Loucy (cell line): ENCODE data around the gene PLPPR3.

Experiments
- H2AFZ ChIP-seq: fragments of 200-600 bp; sonication (generic); 2 replicates; pipeline ENCODE4 v1.6.0; 2016; ENCODE audit warnings: antibody characterized with exemption, mild to moderate bottlenecking, low read length, moderate library complexity
- H3F3A ChIP-seq: fragments of 200-600 bp; 2 replicates; pipeline ENCODE4 v1.6.0; 2016; ENCODE audit warnings: antibody characterized with exemption, low read depth, mild to moderate bottlenecking
- H3K27me3 ChIP-seq: fragments of 200-600 bp; sonication (generic); 2 replicates; pipeline ENCODE4 v1.6.1; 2014; ENCODE audit warnings: low read length, mild to moderate bottlenecking; ENCODE audit not compliant: insufficient read depth, poor library complexity, severe bottlenecking
- H3K36me3 ChIP-seq: fragments of 200-600 bp; sonication (generic); 2 replicates; pipeline ENCODE4 v1.6.1; 2016; ENCODE audit warnings: low read length; ENCODE audit not compliant: insufficient read depth
- H3K4me1 ChIP-seq: fragments of 200-600 bp; sonication (generic); 2 replicates; pipeline ENCODE4 v1.5.1; 2014; ENCODE audit warnings: low read length, mild to moderate bottlenecking; ENCODE audit not compliant: insufficient read depth, poor library complexity, severe bottlenecking
- H3K4me2 ChIP-seq: fragments of 200-600 bp; sonication (generic); 2 replicates; pipeline ENCODE4 v1.6.0; 2014; ENCODE audit warnings: antibody characterized with exemption, low read length, low read depth, mild to moderate bottlenecking; ENCODE audit not compliant: poor library complexity, severe bottlenecking
- H3K4me3 ChIP-seq: fragments of 200-600 bp; sonication (generic); 2 replicates; pipeline ENCODE4 v1.5.1; 2014; ENCODE audit warnings: low read length, mild to moderate bottlenecking, mixed read lengths; ENCODE audit not compliant: poor library complexity, severe bottlenecking
- H3K79me2 ChIP-seq: fragments of 200-600 bp; sonication (generic); 2 replicates; pipeline ENCODE4 v1.6.1; 2014; ENCODE audit warnings: low read length; ENCODE audit not compliant: insufficient read depth
- H3K9ac ChIP-seq: fragments of 200-600 bp; sonication (generic); 2 replicates; pipeline ENCODE4 v1.6.0; 2014; ENCODE audit warnings: mild to moderate bottlenecking, low read depth, low read length, moderate library complexity; ENCODE audit not compliant: poor library complexity, severe bottlenecking
- H3K9me2 ChIP-seq: fragments of 200-600 bp; sonication (generic); replicated peaks from 2 replicates; pipeline ENCODE4 v1.6.1; 2016; ENCODE audit warnings: low read depth, low read length, mixed read lengths
- H3K9me3 ChIP-seq: fragments of 200-600 bp; sonication (generic); 2 replicates; pipeline ENCODE4 v1.6.1; 2014; ENCODE audit warnings: mild to moderate bottlenecking, antibody characterized with exemption, low read length, low read depth; ENCODE audit not compliant: insufficient read depth
- H4K20me1 ChIP-seq: fragments of 200-600 bp; sonication (generic); 2 replicates; pipeline ENCODE4 v1.6.0; 2014; ENCODE audit warnings: antibody characterized with exemption, low read length, mild to moderate bottlenecking; ENCODE audit not compliant: insufficient read depth, poor library complexity, severe bottlenecking
- CTCF ChIP-seq: fragments of 200-600 bp; sonication (generic); conservative IDR thresholded peaks from 2 replicates; pipeline ENCODE4 v1.5.1; 2014; ENCODE audit warnings: mild to moderate bottlenecking, antibody characterized with exemption, low read length
- EZH2phosphoT487 ChIP-seq: fragments of 200-600 bp; IDR thresholded peaks from 2 replicates; pipeline ENCODE4 v1.6.1; 2018; ENCODE audit warnings: antibody characterized with exemption, mild to moderate bottlenecking, moderate library complexity, borderline replicate concordance

PLPPR3 gene

GRCh38 chr19:805600-806550 is 15.9 kb downstream of the PLPPR3 start:
- H3K4me2 ChIP-seq = no peak overlapping the region
- peaks cover 13% of the 10 kb centered on the region for H3K4me1 ChIP-seq
- H4K20me1 ChIP-seq = peaks cover 95% of the 10 kb centered on the region
- H3K79me2 ChIP-seq = peaks cover 84% of the 10 kb centered on the region
- peaks cover 100% of the 10 kb centered on the region; the same call in 1 of the 2 replicates for H3K36me3 ChIP-seq
- no peaks in the 10 kb centered on the region for H3K9me2 ChIP-seq
- peaks cover 7% of the 10 kb centered on the region; the same call in 1 of the 2 replicates for H3F3A ChIP-seq
- TF ChIP-seq EZH2phosphoT487 (no peak), CTCF (no peak)
- no peaks in the 10 kb centered on the region for H3K9me3 ChIP-seq
- no peak overlapping the region for H2AFZ ChIP-seq
- no peak overlapping the region for H3K9ac ChIP-seq
- no peak overlapping the region for H3K4me3 ChIP-seq
- no peaks in the 10 kb centered on the region for H3K27me3 ChIP-seq

- H3K27me3 ChIP-seq = no peaks in the 10 kb centered on the region
- H4K20me1 ChIP-seq = peaks cover 95% of the 10 kb centered on the region
- H3K4me3 ChIP-seq = no peak overlapping the region
- H2AFZ ChIP-seq = no peak overlapping the region
- H3F3A ChIP-seq = 0 out of 2 replicates have a peak, but pooled peaks cover 1% of the 10 kb centered on the region
- H3K9me3 ChIP-seq = no peaks in the 10 kb centered on the region
- no peak overlapping the region for H3K9ac ChIP-seq
- H3K79me2 ChIP-seq = peaks cover 91% of the 10 kb centered on the region
- H3K9me2 ChIP-seq = no peaks in the 10 kb centered on the region
- no peak for TF ChIP-seq CTCF
- TF ChIP-seq EZH2phosphoT487 = no peak
- H3K36me3 ChIP-seq = peaks cover 99% of the 10 kb centered on the region
- H3K4me1 ChIP-seq = peaks cover 19% of the 10 kb centered on the region
- H3K4me2 ChIP-seq = no peak overlapping the region
Observed at GRCh38 chr19:805166-805551, 16.6 kb downstream of the PLPPR3 start.

GRCh38 chr19:804419-805165 is 17.2 kb downstream of the PLPPR3 start:
- Histone ChIP-seq H3K4me3 (no peak overlapping the region), H3K9me2 (no peaks in the 10 kb centered on the region), H3K9ac (no peak overlapping the region), H3F3A (no peaks in the 10 kb centered on the region), H2AFZ (no peak overlapping the region), H3K79me2 (peaks cover 97% of the 10 kb centered on the region), H4K20me1 (peaks cover 100% of the 10 kb centered on the region), H3K9me3 (no peaks in the 10 kb centered on the region), H3K4me1 (peaks cover 21% of the 10 kb centered on the region), H3K4me2 (no peak overlapping the region), H3K36me3 (peaks cover 96% of the 10 kb centered on the region), H3K27me3 (no peaks in the 10 kb centered on the region)
- no peak for TF ChIP-seq CTCF
- TF ChIP-seq EZH2phosphoT487 = no peak
